WTC11 (cell line): Measurements from ENCODE around the gene SGMS1.

ENCODE experiments used
- CBFB ChIP-seq: sonication (generic); formaldehyde crosslinking; IDR thresholded peaks from 2 replicates; pipeline ENCODE4 v1.8.1; 2022; ENCODE audit warnings: mild to moderate bottlenecking, low read depth, missing genetic modification reagents
- ELF4 ChIP-seq: sonication (generic); formaldehyde crosslinking; IDR thresholded peaks from 2 replicates; pipeline ENCODE4 v1.8.1; 2022; ENCODE audit warnings: low read depth, mild to moderate bottlenecking, moderate library complexity, missing genetic modification reagents
- NFYB ChIP-seq: sonication (generic); formaldehyde crosslinking; conservative IDR thresholded peaks from 2 replicates; pipeline ENCODE4 v1.8.0; 2022; ENCODE audit warnings: low read depth, missing genetic modification reagents
- NR2C2 ChIP-seq: sonication (generic); formaldehyde crosslinking; IDR thresholded peaks from 2 replicates; pipeline ENCODE4 v1.8.0; 2022; ENCODE audit warnings: mild to moderate bottlenecking, missing genetic modification reagents
- TEAD4 ChIP-seq: sonication (generic); formaldehyde crosslinking; IDR thresholded peaks from 2 replicates; pipeline ENCODE4 v1.8.0; 2022; ENCODE audit warnings: mild to moderate bottlenecking, missing genetic modification reagents
- TF ChIP-seq, protein P1 (sequence below): fragments of 200-600 bp; IDR thresholded peaks from 2 replicates; pipeline ENCODE4 v1.8.0; 2022; ENCODE audit warnings: antibody characterized with exemption
- TF ChIP-seq, protein P2 (sequence below): sonication (generic); formaldehyde crosslinking; IDR thresholded peaks from 2 replicates; pipeline ENCODE4 v1.8.1; 2022; ENCODE audit warnings: missing genetic modification reagents, borderline replicate concordance
- TF ChIP-seq, protein P3 (sequence below): sonication (generic); formaldehyde crosslinking; IDR thresholded peaks from 2 replicates; pipeline ENCODE4 v1.8.0; 2022; ENCODE audit warnings: mild to moderate bottlenecking, missing genetic modification reagents
- TF ChIP-seq, protein P4 (sequence below): sonication (generic); formaldehyde crosslinking; IDR thresholded peaks from 2 replicates; pipeline ENCODE4 v1.8.1; 2023; ENCODE audit warnings: mild to moderate bottlenecking, missing genetic modification reagents, moderate library complexity
- TF ChIP-seq, protein P5 (sequence below): sonication (generic); formaldehyde crosslinking; IDR thresholded peaks from 2 replicates; pipeline ENCODE4 v1.8.1; 2023; ENCODE audit warnings: mild to moderate bottlenecking, missing genetic modification reagents, moderate library complexity
- TF ChIP-seq, protein P6 (sequence below): sonication (generic); formaldehyde crosslinking; IDR thresholded peaks from 2 replicates; pipeline ENCODE4 v1.8.0; 2022; ENCODE audit warnings: mild to moderate bottlenecking, missing genetic modification reagents
- TF ChIP-seq, protein P7 (sequence below): sonication (generic); formaldehyde crosslinking; IDR thresholded peaks from 2 replicates; pipeline ENCODE4 v1.8.0; 2022; ENCODE audit warnings: mild to moderate bottlenecking, missing genetic modification reagents

DNA sequence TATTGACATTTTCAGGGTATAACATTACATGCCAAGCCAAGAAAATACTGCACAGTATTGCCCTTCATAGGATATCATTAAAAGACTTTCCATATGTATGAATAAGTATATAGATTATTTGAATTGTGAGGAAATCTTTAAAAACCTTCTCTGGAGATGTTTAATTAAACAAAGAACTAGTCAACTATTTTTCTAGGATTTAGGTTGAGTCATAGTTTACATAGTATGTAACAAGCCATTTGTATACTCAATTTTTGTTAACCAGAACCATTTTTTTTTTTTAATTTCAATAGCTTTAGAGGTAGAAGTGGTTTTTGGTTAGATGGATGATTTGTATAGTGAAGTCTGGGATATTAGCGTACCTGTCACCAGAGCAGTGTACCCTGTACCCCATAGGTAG lies 221.3 kb downstream of the SGMS1 start:
- TF ChIP-seq, protein P1, sequence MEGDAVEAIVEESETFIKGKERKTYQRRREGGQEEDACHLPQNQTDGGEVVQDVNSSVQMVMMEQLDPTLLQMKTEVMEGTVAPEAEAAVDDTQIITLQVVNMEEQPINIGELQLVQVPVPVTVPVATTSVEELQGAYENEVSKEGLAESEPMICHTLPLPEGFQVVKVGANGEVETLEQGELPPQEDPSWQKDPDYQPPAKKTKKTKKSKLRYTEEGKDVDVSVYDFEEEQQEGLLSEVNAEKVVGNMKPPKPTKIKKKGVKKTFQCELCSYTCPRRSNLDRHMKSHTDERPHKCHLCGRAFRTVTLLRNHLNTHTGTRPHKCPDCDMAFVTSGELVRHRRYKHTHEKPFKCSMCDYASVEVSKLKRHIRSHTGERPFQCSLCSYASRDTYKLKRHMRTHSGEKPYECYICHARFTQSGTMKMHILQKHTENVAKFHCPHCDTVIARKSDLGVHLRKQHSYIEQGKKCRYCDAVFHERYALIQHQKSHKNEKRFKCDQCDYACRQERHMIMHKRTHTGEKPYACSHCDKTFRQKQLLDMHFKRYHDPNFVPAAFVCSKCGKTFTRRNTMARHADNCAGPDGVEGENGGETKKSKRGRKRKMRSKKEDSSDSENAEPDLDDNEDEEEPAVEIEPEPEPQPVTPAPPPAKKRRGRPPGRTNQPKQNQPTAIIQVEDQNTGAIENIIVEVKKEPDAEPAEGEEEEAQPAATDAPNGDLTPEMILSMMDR = no peak
- TF ChIP-seq CBFB (CRISPR knock-in tag) = no peak
- TF ChIP-seq, protein P2, sequence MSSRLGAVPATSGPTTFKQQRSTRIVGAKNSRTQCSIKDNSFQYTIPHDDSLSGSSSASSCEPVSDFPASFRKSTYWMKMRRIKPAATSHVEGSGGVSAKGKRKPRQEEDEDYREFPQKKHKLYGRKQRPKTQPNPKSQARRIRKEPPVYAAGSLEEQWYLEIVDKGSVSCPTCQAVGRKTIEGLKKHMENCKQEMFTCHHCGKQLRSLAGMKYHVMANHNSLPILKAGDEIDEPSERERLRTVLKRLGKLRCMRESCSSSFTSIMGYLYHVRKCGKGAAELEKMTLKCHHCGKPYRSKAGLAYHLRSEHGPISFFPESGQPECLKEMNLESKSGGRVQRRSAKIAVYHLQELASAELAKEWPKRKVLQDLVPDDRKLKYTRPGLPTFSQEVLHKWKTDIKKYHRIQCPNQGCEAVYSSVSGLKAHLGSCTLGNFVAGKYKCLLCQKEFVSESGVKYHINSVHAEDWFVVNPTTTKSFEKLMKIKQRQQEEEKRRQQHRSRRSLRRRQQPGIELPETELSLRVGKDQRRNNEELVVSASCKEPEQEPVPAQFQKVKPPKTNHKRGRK (CRISPR knock-in tag) = no peak
- TF ChIP-seq TEAD4 (CRISPR knock-in tag) = no peak
- TF ChIP-seq, protein P3, sequence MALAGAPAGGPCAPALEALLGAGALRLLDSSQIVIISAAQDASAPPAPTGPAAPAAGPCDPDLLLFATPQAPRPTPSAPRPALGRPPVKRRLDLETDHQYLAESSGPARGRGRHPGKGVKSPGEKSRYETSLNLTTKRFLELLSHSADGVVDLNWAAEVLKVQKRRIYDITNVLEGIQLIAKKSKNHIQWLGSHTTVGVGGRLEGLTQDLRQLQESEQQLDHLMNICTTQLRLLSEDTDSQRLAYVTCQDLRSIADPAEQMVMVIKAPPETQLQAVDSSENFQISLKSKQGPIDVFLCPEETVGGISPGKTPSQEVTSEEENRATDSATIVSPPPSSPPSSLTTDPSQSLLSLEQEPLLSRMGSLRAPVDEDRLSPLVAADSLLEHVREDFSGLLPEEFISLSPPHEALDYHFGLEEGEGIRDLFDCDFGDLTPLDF (CRISPR knock-in tag) = no peak
- TF ChIP-seq, protein P4, sequence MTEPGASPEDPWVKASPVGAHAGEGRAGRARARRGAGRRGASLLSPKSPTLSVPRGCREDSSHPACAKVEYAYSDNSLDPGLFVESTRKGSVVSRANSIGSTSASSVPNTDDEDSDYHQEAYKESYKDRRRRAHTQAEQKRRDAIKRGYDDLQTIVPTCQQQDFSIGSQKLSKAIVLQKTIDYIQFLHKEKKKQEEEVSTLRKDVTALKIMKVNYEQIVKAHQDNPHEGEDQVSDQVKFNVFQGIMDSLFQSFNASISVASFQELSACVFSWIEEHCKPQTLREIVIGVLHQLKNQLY (CRISPR knock-in tag) = no peak
- TF ChIP-seq NR2C2 (CRISPR knock-in tag) = no peak
- TF ChIP-seq NFYB (CRISPR knock-in tag) = no peak
- TF ChIP-seq ELF4 (CRISPR knock-in tag) = no peak
- TF ChIP-seq, protein P5, sequence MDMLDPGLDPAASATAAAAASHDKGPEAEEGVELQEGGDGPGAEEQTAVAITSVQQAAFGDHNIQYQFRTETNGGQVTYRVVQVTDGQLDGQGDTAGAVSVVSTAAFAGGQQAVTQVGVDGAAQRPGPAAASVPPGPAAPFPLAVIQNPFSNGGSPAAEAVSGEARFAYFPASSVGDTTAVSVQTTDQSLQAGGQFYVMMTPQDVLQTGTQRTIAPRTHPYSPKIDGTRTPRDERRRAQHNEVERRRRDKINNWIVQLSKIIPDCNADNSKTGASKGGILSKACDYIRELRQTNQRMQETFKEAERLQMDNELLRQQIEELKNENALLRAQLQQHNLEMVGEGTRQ = no peak
- TF ChIP-seq, protein P6, sequence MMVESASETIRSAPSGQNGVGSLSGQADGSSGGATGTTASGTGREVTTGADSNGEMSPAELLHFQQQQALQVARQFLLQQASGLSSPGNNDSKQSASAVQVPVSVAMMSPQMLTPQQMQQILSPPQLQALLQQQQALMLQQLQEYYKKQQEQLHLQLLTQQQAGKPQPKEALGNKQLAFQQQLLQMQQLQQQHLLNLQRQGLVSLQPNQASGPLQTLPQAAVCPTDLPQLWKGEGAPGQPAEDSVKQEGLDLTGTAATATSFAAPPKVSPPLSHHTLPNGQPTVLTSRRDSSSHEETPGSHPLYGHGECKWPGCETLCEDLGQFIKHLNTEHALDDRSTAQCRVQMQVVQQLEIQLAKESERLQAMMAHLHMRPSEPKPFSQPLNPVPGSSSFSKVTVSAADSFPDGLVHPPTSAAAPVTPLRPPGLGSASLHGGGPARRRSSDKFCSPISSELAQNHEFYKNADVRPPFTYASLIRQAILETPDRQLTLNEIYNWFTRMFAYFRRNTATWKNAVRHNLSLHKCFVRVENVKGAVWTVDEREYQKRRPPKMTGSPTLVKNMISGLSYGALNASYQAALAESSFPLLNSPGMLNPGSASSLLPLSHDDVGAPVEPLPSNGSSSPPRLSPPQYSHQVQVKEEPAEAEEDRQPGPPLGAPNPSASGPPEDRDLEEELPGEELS (CRISPR knock-in tag) = no peak
- TF ChIP-seq, protein P7, sequence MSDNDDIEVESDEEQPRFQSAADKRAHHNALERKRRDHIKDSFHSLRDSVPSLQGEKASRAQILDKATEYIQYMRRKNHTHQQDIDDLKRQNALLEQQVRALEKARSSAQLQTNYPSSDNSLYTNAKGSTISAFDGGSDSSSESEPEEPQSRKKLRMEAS (CRISPR knock-in tag) = no peak
